HG02763 (cell line): ENCODE data around the gene DYNLT4.
"Not testable (repeated sequence)": the region's sequence is repeated elsewhere in the genome, so short reads cannot be mapped to it uniquely, and the experiment has no call there.

ENCODE experiments used
- ATAC-seq: cut with Tn5 transposase; IDR thresholded peaks from one replicate; pipeline ENCODE4 v1.9.1; 2021; ENCODE audit warnings: mild to moderate bottlenecking, moderate library complexity; ENCODE audit not compliant: unreplicated experiment

The DYNLT4 gene, protein sequence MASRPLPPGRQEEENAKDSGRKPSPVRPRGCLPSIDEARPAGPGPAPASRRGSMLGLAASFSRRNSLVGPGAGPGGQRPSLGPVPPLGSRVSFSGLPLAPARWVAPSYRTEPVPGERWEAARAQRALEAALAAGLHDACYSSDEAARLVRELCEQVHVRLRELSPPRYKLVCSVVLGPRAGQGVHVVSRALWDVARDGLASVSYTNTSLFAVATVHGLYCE

DNA sequence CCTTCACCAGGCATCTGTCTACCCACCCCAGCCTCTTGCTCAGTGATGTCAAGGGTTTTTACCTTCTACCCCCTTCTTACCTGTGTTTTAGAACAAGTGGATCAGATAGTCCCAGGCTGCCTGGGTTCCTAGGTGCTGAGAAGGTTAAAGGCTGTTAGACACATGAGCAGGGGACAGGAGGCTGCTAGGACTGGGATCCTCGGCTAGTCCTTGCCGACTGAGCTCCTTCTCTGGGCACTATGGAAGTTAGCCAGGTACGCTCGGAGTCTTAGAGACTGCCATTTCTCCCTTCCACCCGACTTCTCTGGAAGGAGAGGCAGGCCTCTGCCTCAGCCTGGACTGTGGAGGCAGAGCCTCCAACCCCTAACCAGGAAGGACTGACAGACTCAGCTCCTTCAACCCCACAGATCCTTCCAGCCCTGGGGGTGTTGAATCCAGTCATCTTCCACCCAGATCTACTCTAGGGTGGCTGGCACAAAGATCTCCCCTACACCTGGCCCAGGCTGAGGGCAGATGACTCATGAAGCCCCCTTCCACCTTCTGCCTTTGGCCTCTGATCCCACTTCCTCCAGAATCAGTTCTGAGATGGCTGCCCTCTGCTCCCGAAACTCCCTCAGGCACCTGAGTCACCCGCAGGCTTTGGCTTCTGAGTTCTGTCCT, at the start of gene DYNLT4:
DYNLT4 (minus strand) TSS at position 648 of the 660 bp plus-strand sequence. CDS start 683 bp downstream, outside the sequence.
- no peak for ATAC-seq

DNA sequence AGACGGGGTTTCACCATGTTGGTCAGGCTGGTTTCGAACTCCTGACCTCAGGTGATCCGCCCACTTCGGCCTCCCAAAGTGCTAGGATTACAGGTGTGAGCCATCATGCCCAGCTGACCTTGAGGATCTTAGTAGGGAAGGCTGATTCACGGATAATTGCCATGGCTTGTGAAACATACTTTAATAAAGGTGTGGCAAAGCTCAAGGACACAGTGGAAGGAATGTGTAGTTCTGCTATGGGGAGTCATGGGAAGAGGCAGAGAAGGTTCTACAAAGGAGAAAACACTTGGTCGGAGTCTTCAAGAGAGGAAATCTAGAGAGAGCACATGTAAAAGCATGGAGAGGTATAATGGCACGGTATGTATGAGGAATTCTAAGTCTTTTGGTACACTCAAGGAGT, 48.6 kb upstream of the DYNLT4 start:
- ATAC-seq = no peak

DNA sequence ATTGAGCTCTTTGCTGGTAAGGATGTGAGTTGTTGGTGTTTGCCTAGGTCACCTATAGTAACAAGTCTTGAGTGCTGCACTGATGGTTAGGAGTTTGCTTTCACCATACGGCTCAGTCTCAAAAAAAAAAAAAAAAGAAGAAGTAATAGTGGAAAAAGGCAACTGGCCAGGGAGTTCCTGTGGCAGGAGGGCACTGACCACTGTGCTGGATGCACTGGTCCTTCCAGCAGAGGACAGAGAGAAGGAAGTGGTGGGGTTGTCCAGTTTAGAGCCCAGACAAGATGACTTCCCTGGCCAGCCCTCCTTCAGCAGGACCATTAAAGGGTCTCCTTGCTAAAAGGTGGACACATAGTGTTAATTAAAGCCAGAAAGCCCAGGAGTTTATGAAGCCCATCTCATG, 47.8 kb upstream of the DYNLT4 start:
- no peak for ATAC-seq

DNA sequence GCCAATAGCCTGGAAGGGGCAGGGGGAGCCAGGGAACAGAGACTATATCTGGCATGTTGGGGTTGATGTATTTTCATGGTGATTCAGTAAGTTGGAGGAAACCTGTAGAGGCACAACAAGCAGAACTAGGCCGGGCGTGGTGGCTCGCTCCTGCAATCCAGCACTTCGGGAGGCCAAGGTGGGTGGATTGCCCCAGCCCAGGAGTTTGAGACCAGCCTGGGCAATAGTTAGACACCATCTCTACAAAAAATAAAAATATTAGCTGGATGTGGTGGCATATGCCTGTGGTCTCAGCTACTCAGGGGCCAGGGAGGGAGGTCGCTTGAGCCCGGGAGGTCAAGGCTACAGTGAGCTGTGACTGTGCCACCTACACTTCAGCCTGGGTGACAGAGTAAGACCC, 46.0 kb upstream of the DYNLT4 start:
- no peak for ATAC-seq

DNA sequence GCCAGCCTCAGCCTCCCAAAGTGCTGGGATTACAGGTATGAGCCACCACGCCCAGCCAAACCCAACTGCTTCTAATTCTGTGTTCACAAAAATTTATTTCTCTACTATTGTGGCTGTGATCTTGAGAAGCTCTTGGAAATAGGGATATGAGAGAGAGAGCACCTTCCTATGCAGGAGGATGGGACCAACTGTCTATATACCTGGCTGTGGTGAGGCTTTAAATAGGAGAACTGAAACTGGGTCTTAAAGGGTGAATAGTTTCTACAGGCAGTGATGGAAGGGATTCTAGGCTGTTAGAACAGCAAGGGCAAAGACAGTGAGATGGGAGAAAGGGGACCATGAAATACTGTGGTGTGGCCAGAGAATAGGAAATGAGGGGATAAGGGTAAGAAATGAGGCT, 44.2 kb upstream of the DYNLT4 start:
- no peak for ATAC-seq

DNA sequence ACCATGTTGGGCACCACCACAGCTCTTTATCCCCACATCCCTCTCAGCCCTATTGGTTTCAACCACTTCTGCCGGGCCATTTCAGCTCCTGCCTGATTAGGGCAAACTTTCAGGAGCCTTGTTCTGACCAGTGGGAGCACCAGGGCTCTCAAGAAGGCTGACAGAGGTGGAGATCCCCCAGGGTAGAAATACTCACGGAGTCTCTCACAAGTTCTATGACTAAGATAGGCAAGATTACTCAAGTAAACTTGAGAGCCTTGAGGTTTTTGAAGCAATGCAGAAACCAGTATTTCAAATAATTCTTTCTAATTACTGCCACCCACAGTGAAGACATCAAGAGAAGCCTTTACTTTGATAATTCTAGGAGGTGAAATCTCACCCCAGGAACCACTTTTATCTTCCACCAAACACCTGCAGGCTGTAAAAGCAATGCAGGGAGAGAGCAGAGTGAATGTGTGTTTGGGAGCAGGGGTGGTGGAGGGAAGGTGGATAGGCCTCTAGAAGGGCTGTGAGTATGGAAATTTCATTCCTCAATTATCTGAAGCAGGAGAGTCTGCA, 42.5 kb upstream of the DYNLT4 start:
- ATAC-seq = no peak

DNA sequence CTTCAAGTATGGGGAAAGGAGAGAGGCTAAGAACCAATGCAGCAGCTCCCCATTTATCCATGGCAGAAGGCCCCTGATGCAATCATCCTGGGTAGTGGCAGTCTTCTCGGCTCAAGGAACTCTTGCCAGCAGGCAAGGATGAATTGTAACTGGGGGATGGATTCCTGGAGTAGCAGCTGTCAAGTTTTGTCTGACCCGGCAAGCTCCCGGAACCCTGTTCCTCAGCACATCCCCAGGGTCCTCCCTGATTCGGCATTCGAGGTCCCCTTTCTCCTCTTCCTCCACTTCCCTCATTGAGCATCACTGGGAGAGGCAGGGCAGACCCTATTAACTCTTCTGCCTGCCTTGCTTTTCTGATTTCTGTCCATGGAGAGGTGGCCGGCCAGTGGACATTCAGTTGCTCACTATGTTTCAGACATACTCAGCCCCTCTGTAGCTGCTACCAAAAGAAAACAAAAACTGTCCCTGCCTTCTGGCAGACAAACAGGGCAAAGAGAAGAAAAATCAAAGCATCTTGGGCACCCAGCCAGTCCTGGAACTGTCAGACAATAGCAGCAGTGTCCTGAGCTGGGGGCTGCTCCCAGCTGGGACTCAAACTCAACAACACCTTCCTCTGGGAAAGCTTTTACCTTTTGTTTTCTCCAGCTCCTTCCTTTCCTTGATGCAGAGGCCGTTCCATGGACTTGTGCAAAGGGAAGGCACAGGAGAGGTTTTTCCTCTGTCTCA, 41.5 kb upstream of the DYNLT4 start:
- no peak for ATAC-seq

DNA sequence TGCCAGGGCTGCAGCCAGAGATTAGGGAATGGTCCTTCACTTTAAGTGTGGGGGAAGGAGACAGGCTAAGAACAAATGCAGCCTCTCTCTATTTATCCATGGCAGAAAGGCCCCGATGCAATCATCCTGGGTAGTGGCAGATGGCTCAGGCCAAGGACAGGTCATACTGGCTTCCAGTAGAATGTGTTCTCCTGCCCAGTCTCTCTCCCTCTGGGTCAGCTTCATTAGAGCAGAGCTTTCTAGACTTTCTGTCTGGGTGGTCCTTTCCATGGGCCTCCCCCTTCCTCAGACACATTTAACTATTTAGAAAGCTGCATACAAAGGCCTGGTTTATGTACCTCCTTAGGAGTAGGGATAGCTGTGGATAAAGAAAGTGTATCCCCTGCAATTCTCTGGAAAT, 40.7 kb upstream of the DYNLT4 start:
- ATAC-seq = no peak

DNA sequence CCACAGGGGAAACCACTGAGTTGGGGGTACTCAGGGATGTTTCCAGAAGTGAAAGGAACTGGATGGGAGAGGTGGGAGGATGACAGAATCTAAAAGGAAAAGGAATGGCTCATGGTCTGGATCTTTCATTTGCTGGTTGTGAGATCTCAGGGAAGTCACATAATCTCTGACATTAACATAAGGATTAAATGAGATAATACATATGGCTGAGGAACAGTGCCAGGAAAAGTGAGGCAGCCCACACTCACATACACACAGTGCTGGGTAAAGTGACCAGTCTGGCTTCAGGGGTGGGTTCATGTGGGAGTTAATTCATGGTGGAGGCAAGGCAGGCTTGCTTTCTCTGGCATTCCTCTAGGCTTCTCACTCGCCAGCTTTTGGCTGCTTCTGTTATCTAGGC, 39.8 kb upstream of the DYNLT4 start:
- no peak for ATAC-seq

DNA sequence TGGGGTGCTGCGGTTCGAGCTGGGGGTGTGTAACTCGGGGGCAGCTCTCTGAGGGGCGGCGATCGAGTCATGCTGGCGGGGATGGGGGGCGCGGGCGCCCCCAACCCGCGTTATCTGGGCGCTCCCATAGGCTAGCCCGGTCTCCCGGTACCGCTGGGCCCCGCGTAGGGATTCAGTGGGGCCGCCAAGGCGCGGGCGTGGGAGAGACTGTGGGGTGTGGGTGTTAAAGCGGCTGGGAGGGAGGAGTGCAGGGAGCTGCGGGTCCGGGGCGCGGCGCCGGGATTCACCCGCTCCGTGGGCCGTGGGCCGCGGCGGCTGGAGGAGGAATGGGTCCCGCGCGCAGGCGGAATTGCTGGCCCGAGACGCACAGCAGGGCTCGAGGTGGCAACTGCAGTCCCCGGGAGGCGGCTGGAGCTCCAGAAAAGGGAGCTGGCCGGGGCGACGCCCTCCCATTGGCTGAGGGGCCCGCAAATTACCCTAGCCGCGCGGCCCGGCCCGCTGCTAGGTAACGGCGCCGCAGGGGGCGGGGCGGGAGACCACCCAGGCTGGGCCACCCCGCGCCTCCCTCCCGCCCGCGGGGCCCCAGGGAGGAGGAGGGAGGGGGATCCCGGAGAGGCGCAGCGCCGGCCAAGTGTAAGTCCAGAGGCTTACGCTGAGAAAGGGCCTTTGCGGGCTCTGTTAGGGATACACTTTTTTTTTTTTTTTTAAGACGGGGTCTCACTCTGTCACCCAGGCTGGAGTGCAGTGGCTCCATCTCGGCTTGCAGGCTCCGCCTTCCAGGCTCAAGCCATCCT, 35.9 kb upstream of the DYNLT4 start, which contains the start of gene PTCH2:
PTCH2 (minus strand) TSS at position 392 of the 794 bp plus-strand sequence; CDS start at position 71, 321 bp downstream.
- no peak for ATAC-seq

DNA sequence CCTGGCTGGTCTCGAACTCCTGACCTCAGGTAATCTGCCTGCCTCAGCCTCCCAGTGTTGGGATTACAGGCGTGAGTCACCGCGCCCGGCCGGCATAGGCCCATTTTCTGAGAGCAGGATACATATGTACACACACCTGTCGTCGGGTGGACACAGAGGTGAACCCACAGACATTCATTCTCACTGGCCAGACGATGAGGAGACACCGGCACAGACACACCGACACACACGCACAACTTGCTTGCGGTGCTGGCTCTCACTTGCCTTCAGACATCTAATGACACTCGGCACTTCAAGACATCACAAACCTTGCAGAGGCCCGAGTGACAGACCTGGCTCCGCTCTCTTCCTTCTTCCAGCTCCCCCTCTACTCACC, 35.3 kb upstream of the DYNLT4 start:
- ATAC-seq = no peak

DNA sequence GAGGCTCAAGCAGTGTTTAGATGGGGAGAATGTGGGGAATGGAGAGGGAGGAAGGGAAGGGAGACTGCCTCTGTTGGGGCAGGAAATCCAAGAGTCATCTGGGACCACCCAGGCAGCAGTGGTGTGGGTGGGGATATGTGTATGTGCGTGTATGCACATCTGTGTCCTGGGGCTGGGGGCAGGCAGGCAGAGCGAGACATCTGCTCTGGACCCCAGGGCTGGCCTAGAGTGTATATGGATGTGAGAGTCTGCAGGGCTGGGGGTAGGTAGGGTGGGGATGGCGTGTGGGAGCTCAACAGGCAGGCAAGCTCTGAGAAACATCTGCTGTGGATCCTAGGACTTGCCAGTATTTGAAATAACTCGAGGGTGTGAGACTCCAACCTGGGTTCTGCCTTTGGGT, 32.4 kb upstream of the DYNLT4 start:
- ATAC-seq = no peak

DNA sequence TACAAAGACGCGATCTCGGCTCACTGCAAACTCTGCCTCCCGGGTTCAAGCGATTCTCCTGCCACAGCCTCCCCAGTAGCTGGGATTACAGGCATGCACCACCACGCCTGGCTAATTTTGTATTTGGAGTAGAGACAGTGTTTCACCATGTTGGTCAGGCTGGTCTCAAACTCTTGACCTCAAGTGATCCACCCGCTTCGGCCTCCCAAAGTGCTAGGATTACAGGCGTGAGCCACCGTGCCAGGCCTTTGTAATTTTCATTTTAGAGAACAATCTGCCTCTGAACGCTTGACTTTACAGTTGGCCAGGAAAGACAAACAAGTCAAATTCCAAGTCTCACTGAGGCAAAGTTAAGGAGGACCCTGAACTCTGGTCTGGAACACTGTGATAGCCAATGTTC, 31.1 kb upstream of the DYNLT4 start:
- ATAC-seq = not testable (repeated sequence)

DNA sequence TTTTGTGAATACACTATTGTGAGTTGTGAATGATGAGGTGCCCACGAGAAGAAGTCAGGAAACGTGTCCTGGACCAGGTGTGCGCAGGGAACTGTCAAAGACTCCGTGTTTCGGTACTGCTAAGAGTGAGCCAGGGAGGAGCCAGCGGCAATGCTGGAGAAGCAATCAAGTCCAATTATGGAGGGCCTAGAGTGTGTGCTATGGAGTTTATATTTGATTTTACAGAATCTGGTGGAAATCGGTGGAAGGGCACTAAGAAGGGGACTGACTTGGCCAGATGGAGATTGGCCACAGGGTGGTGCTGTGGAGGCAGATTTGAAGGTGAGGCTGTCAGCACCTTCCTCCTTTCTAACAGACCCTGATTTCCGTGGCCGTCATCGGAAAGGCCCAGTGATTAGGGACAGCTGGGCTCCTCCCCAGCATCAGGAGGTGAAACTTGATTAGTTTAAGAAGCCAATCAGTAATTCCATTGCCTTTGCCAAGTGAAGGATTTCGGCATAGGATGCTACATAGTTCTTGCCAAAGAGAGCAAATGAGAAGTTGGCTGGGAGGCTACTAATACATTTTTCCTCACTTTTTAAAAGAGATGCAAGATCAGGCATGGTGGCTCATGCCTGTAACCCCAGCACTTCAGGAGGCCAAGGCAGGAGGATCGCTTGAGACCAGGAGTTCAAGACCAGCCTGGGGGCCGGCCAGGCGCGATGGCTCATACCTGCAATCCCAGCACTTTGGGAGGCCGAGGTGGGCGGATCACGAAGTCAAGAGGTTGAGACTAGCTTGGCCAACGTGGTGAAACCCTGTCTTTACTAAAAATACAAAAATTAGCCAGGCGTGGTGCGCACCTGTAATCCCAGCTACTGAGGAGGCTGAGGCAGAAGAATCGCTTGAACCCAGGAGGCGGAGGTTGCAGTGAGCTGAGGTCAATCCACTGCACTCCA, 28.9 kb upstream of the DYNLT4 start:
- ATAC-seq = no peak

DNA sequence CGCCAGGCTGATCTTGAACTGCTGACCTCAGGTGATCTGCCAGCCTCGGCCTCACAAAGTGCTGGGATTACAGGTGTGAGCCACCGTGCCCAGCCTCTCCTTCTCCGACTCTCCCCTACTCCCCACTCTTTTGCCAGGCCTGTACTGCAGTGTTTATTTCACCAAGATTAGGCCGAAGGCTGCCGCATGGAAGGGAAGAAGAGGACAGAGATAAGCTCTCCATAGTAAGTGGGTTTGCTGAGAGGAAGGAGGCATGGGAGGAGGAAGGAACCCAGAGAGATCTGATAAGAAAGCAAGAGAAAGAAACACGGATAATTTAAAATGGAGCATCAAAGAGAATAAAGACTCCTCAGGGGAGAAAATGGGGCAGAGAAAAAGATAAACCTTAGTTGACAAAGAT, 27.2 kb upstream of the DYNLT4 start:
- ATAC-seq = no peak

DNA sequence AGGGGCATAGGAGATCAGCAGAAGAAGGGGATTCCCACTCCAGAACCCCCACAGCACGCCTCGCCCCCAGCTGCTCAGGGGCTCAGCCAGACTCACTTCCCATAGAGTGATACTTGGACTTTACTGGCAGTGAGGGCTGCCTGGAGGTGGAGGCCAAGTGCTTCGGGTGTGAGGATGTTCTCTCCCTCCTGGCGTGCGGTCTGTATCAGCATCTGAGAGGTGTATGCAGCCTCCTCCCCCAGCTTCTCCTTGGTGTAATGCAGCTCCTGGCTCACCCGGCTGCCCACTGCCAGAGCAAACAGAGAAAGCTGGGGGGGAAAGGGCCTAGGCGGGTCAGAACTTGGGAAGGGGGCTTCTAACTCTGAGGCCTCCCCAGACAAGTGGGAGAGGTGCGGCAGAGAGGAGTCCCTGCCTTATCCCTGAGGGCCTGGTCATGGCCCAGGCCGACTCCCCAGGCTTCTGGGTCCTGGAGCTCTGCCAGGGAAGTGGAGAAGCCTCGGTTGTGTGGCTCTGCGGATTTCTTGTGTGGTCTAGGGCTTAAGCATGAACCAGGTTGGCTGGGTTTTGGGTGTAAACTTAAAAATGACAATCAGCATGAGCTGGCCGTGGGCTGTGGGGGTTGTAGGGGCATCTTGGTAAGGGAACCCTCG, 25.0 kb upstream of the DYNLT4 start:
- no peak for ATAC-seq

DNA sequence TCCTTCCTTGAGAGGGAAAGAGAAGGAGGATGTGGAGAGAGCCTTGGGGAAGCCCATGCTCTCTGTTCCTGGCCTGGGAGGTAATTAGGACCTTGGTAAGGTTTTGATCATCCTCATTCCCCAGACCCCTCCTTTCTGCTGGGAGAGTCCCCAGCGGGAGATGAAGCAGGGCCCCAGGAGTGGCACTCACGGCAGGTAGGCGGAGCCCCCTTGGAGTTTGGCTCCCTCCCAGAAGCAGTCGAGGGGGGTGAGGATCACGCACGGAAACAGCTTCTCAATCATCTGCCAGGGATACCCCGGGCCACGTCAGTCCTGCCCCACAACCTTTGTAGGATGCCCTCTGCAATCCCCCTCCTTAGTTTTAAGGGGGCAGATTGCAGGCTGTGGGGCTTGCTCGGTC, 24.4 kb upstream of the DYNLT4 start:
- no peak for ATAC-seq

DNA sequence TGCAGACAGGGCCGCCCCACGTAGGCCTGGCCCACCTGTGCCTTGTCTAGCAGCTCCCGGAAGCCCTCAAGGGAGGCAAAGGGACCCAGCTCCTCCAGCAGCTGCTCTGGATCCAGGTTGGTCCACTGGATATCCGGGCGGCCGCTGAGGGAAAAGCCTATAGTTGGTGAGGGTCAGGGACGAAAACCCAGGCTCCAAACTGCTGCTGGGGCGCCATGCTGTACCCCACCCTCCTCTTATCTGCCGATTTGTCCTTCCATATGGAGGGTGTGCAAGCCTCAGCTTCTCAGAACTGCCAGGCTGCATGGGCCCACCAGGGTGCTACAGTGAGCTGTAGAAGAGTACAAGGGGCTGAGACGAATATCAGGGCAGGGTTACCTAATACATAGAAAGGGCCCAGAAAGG, 23.8 kb upstream of the DYNLT4 start:
- ATAC-seq = no peak
